DND-41 (cell line): ENCODE measurements around the gene CST9L.

ENCODE experiments used
- EZH2 ChIP-seq: IDR thresholded peaks from 3 replicates; pipeline ENCODE4 v1.6.1; 2012; ENCODE audit warnings: borderline replicate concordance, low read depth, mild to moderate bottlenecking, moderate library complexity, low read length, inconsistent platforms; ENCODE audit not compliant: severe bottlenecking
- TF ChIP-seq, protein P1 (sequence below): IDR thresholded peaks from 2 replicates; pipeline ENCODE4 v1.5.1; 2012; ENCODE audit warnings: borderline replicate concordance, low read length, moderate library complexity, mild to moderate bottlenecking; ENCODE audit not compliant: poor library complexity, severe bottlenecking; ENCODE audit errors: extremely low read depth

- TF ChIP-seq, protein P1, sequence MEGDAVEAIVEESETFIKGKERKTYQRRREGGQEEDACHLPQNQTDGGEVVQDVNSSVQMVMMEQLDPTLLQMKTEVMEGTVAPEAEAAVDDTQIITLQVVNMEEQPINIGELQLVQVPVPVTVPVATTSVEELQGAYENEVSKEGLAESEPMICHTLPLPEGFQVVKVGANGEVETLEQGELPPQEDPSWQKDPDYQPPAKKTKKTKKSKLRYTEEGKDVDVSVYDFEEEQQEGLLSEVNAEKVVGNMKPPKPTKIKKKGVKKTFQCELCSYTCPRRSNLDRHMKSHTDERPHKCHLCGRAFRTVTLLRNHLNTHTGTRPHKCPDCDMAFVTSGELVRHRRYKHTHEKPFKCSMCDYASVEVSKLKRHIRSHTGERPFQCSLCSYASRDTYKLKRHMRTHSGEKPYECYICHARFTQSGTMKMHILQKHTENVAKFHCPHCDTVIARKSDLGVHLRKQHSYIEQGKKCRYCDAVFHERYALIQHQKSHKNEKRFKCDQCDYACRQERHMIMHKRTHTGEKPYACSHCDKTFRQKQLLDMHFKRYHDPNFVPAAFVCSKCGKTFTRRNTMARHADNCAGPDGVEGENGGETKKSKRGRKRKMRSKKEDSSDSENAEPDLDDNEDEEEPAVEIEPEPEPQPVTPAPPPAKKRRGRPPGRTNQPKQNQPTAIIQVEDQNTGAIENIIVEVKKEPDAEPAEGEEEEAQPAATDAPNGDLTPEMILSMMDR = no peak
- TF ChIP-seq EZH2 = no peak
Measured at GRCh38 chr20:23547613-23548012, 20.7 kb downstream of the CST9L start.
